NCI-H446 treated with DMSO at 0.1 percent for 48 hours (cell line): Measurements from ENCODE around the gene SPTSSA.
"Not testable (repeated sequence)": the region's sequence is repeated elsewhere in the genome, so short reads cannot be mapped to it uniquely, and the experiment has no call there.

Source experiments
- DNase-seq: peaks from one replicate; lab custom pipeline; 2025; lab: John Stamatoyannopoulos, UW

Gene SPTSSA, protein sequence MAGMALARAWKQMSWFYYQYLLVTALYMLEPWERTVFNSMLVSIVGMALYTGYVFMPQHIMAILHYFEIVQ

DNA sequence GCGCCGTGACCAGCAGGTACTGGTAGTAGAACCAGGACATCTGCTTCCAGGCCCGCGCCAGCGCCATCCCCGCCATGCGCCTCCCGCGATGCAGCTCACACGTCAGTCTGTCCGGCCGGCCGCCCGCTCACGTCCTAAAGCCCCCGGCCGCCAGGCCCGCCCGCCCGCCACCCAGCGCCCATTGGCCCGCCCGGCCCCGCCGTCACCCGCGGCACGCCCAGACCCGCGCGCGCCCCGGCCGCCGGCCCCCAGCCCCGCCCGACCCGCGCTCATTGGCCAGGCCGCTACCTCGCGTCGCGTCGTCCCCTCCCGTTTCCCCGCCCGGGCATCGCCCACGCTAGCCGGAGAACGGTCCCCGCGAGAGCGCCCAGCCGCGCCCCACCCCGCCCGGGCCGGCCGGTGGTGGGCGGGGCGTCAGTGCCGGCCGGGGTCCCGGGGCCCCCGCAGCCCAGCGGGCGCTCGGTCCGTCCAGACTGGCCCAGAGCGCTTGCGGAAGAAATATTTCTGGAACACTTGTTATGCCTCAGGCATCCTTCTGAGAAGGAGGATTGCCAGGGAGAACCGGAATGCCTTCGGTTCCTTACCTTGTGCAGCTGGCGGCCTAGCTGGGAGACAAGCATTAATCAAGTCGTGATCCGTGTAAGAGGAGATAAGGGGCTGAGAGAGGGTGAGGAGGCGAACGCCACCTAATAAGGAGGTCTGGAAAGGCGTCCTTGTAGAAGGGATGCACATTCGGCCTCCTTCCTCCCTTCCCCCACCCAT lies at the start of gene SPTSSA:
Gene SPTSSA, minus strand, starts transcription at position 109 of the 762 bp plus-strand sequence. Its CDS starts 33 bp downstream, at position 76.
- DNase-seq = peak; percentile 79

DNA sequence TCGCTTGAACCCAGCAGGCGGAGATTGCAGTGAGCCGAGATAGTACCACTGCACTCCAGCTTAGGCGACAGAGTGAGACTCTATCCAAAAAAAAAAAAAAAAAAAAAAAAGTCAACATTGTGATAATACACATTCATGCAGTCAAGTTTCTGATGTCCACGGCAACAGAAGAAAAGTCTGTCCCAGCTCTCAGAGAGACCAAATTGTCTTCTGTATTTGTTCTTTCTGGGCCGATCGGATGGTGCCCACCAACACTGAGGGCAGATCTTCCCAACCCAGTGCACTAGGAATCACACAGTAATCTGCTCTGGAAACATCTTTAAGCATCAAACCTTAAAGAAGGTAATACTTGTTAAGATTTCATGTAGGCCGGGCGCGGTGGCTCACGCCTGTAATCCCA lies 45.8 kb upstream of the SPTSSA start:
- no peak for DNase-seq

DNA sequence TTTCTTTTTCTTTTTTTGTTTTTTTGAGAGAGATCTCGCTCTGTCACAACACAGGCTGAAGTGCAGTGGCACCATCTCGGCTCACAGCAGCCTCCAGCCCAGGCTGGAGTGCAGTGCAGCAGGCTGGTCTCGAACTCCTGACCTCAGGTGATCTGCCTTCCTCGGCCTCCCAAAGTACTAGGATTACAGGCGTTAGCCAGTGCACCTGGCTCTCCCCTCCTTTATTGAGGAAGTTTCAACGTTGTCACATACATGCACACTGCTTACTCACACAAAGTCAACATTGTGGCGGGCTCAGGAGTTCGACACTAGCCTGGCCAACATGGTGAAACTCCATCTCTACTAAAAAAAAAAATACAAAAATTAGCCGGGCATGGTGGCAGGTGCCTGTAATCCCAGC lies 45.4 kb upstream of the SPTSSA start:
- DNase-seq = no peak

DNA sequence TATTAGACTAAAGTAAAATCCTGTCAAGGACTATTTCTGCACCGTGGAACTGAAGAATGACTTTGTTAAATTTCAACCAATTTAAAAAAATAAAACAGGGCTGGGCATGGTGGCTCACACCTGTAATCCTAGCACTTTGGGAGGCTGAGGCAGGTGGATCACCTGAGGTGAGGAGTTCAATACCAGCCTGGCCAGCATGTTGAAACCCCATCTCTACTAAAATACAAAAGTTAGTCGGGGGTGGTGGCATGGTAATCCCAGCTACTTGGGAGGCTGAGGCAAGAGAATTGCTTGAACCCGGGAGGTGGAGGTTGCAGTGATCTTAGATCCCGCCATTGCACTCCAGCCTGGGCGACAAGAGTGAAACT lies 43.1 kb upstream of the SPTSSA start:
- DNase-seq = not testable (repeated sequence)

DNA sequence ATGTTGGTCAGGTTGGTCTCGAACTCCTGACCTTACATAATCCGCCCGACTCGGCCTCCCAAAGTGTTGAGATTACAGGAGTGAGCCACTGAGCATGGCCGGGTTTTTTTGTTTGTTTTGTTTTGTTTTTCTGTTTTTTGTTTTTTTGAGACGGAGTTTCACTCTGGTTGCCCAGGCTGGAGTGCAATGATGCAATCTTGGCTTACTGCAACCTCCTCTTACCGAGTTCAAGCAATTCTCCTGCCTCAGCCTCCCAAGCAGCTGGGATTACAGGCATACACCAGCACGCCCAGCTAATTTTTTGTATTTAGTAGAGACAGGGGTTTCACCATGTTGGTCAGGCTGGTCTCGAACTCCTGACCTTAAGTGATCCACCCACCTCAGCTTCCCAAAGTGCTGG lies 42.0 kb upstream of the SPTSSA start:
- DNase-seq = not testable (repeated sequence)

DNA sequence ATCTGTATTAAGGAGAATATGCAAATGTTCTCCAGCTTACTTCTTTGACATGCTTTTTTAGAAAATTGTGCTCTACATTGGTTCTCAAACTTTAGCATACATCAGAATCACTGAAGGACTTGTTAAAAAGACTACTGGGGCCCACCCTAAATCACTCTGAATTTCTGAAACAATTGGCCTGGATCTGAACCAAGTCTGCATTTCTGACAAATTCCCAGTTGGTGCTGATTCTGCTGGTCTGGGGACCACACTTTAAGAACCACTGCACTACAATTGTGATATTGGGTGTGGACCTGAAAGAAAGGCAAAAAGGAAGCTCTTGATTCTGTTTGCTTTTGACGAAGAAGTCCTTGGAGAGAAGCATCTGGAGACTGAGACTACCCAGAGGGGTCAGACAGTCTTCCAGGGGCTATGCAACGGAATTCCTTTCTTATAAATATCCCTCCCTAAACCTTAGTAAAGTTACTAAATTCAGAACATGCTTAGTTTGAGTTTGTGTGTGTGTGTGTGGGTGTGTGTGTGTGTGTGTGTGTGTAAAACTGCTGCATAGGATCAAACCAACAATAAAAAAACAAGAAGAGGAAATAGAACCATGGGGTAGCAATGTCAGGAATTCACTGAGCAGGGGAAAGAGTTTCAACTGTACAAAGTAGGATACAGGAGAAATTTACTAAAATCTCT lies 40.6 kb upstream of the SPTSSA start:
- no peak for DNase-seq

DNA sequence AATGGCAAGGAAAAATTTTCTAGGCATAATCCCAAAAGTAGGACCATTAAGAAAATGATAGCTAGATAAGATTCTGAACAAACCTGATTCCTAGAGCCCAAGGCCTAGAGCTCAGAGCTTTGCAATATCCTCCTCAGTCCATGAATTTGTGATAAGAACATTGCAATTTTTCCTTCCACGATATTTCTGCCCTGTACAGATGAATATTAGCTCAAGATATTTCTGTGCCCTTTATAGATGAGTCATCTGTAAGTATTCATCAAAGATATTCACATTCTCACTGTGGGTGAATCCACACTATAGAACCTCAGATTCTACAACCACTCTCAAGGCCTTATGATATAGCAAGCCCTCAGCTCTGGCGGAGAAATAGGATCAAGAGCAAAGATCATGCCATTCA lies 40.0 kb upstream of the SPTSSA start:
- no peak for DNase-seq

DNA sequence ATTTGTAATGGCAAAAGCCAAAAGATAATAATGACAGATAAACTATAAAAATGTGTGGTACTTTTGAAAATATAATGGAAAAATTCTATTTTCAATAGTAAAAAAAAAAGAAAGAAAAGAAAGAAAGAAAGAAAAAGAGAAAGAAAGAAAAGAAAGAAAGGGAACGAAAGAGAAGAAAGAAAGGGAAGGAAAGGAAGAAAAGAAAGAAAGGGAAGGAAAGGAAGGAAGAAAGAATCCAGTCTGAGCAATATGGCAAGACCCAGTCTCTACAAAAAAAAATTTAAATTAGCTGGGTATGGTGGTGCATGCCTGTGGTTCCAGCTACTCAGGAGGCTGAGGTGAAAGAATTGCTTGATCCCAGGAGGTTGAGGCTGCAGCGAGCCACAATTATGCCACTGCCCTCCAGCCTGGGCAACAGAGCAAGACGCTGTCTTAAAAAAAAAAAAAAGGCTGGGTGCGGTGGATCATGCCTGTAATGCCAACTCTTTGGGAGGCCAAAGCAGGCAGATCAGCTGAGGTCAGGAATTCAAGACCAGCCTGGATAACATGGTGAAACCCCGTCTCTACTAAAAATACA lies 39.1 kb upstream of the SPTSSA start:
- no peak for DNase-seq

DNA sequence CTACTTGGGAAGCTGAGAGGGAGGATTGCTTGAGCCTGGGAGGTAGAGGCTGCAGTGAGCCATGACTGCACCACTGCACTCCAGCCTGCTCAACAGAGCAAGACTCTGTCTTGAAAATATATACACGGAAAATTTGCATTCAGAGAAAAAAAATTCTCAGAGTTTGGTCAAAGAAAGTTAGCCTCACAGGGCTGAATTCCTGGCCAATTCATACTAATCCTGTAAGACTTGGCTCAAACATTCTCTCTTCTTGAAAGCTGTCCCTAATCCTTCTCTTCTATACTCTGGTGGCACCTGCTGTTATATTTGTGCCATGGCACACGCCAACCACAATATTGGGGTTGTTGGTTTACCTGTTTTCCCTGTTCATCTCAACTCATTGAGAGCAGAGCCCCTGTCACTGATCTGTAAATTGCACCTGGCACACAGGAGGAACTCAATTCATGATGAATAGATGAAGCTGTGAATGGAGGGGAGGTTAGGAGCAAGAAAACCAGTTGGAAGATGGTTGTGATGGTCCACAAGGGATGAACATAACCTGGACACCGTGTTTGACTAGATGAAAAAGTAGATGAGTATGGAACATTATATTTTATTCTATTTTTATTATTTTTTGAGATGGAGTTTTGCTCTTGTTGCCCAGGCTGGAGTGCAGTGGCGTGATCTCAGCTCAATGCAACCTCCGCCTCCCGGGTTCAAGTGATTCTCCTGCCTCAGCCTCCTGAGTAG lies 36.8 kb upstream of the SPTSSA start:
- peak; percentile 27 for DNase-seq

DNA sequence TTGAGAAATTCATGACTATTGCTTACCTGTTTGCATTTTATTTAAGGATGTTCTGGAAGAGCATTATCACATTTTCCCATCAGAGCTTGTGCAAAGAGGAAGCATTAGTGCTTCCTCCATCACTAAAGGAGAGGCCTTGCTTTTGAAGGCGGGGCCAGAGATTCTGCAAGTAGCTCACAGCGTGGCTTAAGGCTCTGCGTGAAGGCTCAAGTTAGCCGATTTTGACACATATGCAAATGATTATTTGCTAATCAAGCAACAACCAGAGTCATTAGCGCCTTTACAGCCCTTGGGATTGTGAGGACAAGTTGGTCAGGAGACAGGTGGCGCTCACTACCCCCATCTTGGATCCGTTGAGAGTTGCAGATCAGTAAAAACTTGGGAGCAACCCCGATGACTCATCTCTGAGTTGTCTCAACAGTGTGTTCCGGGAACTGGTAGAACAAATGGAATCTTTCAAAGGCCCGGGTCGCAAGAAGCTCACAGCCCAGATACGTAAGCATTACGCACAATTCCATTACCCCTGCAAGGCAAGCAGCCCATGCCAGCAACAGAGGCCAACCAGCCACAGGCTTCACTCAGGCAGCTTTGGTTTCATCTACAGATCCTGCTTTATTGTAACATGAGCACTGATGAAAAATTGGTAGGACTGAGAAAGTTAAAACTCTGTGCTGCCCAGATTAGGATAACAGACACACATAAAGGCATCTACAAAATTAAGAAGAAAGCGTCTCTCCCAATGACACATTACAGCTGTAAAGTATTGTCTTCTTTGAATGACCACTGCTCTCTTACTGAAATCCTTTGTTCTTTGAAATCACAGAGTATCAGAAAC lies 34.9 kb upstream of the SPTSSA start:
- DNase-seq = peak; percentile 68

DNA sequence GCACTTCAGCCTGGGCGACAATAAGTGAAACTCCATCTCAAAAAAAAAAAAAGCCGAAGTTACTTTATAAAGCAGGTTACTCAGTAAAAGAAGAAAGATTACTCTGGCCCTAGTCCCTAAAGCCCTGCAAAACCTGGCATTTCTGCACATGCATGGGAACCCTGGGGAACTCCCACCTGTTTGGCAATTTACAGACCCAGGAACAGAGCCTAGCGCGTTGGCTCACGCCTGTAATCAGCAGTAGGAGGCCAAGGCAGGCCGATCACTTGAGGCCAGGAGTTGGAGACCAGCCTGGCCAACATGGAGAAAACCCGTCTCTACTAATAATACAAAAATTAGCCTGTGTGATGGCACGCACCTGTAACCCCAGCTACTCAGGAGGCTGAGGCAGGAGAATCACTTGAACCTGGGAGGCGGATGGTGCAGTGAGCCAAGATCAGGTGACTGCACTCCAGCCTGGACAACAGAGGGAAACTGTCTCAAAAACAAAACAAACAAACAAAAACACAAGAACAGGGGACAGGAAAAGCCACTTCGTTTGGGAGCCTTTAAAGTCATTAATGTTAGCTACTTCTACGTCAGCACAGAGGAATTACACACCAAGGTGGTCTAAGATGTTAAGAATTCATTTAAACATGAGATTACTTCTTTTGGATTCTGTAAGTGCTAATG lies 34.1 kb upstream of the SPTSSA start:
- DNase-seq = no peak

DNA sequence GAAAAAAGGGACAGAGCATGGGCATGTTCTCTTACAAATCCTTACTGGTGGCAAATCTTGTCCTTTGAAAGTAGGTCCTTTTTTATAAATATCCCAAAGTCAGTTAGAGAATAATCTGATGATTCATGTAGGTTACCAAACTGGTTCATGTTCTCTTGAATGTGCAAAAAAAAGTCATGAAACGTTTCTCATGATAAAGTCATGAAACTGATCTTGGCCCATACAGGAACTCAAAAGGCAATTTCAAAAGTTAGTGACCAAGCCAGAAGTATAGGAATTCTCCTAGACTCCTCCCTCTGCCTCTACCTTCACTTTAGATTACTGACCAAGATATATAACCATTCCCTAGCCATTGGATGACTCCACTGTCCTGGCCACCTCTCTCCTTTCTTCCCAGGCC lies 27.3 kb upstream of the SPTSSA start:
- DNase-seq = no peak

DNA sequence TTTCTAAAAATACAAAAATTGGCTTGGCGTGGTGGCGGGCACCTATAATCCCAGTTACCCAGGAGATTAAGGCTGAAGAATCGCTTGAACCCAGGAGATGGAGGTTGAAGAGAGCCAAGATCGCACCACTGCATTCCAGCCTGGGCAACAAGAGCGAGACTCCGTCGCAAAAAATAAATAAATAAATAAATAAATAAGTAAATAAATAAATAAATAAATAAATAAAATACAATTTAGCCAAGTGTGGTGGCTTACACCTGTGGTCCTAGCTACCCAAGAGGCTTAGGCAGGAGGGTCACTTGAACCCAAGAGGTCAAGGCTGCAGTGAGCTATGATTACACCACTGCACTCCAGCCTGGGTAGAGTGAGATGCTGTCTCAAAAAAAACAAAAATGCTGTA lies 26.5 kb upstream of the SPTSSA start:
- DNase-seq = no peak

DNA sequence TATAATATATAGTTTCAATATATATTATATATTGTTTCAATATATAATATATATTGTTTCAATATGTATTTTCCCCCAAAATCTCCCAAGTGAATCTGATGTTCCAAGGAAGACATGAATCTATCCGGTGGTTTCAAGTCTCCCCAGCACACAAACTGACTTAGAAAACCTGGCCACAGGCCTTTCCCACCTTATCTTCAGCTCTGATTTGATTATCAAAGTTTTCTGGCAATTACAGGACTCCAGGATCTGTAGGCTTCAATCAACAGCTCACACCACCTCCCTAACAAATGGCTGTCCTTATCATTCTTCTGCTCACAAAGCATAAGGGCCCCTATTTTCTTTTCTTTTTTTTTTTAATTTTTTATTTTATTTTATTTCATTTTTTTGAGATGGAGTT lies 22.7 kb upstream of the SPTSSA start:
- no peak for DNase-seq

DNA sequence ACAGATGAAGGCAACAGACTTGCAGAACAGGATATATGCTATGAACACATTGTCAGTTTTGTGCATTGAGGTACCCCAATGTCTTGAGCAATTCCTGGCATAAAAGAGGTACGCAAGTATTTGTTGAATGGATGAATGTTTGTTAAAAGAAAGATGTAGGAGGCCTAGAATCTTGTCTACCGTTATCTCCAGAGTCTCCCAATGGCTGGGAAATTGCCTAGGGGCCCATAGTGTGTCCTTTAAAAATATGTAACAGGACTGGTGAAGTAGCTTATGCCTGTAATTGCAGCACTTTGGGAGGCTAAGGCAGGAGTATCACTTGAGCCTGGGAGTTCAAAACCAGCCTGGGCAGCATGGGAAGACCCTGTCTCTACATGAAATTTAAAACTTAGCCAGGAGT lies 20.4 kb upstream of the SPTSSA start:
- DNase-seq = no peak

DNA sequence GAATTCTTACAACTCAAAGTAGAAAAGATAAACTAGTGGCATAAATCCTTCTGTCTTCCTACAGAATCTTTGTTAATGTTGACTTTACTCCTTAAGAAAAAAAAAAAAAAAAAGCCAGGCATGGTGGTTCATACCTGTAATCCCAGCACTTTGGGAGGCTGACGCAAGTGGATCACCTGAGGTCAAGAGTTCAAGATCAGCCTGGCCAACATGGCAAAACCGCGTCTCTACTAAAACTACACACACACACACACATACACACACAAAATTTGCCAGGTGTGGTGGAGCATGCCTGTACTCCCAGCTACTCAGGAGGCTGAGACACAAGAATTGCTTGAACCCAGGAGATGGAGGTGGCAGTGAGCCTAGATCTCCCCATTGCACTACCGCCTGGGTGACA lies 17.7 kb upstream of the SPTSSA start:
- DNase-seq = no peak

DNA sequence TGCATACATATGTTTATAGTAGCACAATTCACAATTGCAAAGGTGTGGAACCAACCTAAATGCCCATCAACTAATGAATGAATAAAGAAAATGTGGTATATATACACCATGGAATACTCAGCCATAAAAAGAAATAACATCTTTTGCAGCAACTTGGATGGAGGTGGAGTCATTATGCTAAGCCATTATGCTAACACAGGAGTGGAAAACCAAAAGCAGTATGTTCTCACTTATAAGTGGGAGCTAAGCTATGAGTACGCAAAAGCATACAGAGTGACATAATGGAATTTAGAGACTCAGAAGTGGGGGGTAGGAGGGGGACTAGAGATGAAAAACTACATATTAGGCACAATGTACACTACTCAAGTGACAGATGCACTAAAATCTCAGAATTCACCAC lies 16.2 kb upstream of the SPTSSA start:
- DNase-seq = no peak

DNA sequence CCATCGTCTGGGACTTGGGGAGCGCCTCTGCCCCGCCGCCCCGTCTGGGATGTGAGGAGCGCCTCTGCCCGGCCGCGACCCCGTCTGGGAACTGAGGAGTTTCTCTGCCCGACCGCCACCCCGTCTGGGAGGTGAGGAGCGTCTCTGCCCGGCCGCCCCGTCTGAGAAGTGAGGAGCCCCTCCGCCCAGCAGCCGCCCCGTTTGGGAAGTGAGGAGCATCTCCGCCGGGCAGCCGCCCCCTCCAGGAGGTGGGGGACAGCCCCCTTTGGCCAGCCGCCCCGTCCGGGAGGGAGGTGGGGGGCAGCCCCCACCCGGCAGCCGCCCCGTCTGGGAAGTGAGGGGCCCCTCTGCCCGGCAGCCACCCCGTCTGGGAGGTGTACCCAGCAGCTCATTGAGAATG lies 14.0 kb upstream of the SPTSSA start:
- DNase-seq = not testable (repeated sequence)

DNA sequence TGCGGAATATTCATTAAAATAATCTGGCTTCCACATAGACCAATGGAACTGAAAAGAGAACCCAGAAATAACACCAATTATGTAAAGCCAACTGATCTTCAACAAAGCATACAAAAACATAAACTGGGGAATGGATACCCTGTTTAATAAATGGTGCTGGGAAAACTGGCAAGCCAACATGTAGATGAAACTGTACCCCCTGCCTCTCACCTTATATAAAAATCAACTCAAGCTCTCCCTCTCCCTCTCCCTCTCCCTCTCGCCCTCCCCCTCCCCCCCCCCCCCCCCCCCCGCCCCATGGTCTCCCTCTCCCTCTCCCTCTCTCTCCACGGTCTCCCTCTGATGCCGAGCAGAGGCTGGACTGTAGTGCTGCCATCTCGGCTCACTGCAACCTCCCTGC lies 13.1 kb upstream of the SPTSSA start:
- DNase-seq = no peak

DNA sequence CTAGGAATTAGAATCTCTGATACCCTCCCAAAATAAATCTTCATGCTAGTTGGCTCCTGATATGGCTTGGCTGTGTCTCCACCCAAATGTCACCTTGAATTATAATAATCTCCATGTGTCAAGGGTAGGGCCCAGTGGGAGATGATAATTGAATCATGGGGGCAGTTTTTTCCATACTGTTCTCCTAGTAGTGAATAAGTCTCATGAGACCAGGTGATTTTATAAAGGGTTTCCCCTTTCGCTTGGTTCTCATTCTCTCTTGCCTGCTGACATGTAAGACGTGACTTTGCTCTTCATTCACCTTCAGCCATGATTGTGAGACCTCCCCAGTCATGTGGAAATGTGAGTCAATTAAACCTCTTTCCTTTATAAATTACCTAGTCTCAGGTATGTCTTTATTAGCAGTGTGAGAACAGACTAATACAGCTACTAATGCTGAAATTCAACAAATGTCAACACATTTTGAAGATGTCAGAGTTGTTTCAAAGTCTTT lies 12.2 kb upstream of the SPTSSA start:
- DNase-seq = no peak

DNA sequence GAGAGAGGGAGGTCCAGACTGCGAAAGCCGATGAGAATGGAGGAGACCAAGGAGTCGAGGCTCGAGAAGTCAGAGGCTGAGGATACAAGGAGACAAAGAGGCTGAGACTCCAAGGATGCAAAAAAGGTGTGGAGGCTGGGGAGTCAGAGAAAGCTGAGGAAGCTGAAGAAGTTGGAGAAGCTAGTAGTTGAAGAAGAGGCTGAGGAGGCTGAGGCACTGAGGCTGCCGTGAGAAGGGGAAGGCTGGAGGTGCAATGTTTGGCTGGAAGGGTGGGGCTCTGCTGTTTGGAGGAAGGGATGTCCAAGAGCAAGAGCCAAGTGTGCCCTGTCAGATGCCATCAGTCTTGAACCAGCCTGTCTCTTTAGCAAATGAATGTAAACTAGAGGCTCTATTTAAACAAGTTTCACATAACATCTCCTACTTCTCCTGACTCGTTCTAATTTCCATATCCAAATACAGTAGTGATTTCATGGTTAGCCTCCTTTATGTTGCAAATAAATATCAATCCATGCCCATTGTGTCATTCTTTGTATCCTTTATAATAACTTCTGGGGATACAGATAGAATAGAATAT lies 10.8 kb upstream of the SPTSSA start:
- no peak for DNase-seq
